ENCODE data around the gene REEP6.
"Not testable (repeated sequence)": the region's sequence is repeated elsewhere in the genome, so short reads cannot be mapped to it uniquely, and the experiment has no call there.

REEP6 gene

GRCh38 chr19:1495051-1495798, 4.2 kb downstream of the REEP6 start:
- H3K27me3 ChIP-seq (ENCODE audit: insufficient read depth, low read length) = peaks cover 6% of the 10 kb centered on the region; the same call in 1 of the 2 replicates
- no peak overlapping the region for H3K27ac ChIP-seq (ENCODE audit: low read depth, low read length)
- H3K79me2 ChIP-seq (ENCODE audit: control insufficient read depth, insufficient read depth, low read length, unreplicated experiment) = no peaks in the 10 kb centered on the region
- no peak overlapping the region for H2AFZ ChIP-seq (ENCODE audit: low read length, unreplicated experiment)
- H3K4me1 ChIP-seq (ENCODE audit: control insufficient read depth, insufficient read depth, low read length, unreplicated experiment) = no peaks in the 10 kb centered on the region
- no peak overlapping the region for H3K4me3 ChIP-seq (ENCODE audit: low read depth, low read length)
- H3K36me3 ChIP-seq (ENCODE audit: insufficient read depth, low read length) = no peaks in the 10 kb centered on the region

DNA sequence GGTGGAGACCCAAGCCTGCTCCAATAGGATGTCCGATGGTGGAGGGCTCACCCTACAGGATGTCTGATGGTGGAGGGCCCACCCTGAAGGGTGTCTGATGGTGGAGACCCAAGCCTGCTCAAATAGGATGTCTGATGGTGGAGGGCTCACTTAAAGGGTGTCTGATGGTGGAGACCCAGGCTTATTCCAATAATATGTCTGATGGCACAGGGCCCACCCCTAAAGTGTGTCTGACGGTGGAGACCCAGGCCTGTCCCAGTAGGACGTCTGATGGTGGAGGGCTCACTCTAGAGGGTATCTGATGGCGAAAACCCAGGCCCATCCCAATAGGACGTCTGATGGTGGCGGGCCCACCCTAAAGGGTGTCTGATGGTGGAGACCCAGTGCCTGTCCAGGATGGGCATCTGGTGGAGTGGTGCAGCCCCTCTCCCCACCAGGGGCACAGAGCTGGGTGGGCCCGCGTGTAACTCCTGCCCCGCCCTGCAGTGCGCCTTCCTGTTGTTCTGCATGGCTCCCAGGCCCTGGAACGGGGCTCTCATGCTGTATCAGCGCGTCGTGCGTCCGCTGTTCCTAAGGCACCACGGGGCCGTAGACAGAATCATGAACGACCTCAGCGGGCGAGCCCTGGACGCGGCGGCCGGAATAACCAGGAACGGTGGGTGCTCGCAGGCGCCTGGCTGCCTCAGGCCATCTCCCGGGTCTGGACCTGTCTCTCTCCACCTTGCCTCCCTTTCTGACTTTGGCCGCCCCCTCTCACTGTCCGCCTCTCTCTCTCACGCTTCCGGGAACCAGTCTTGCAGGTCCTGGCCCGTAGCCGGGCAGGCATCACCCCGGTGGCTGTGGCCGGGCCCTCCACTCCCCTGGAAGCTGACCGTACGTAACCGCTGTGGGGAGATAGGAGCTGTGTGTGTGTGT, 5.1 kb downstream of the REEP6 start:
- no peaks in the 10 kb centered on the region for H3K4me1 ChIP-seq (ENCODE audit: control insufficient read depth, insufficient read depth, low read length, unreplicated experiment)
- no peak overlapping the region for H3K4me3 ChIP-seq (ENCODE audit: low read depth, low read length)
- no peaks in the 10 kb centered on the region for H3K36me3 ChIP-seq (ENCODE audit: insufficient read depth, low read length)
- peaks cover 6% of the 10 kb centered on the region; the same call in 1 of the 2 replicates for H3K27me3 ChIP-seq (ENCODE audit: insufficient read depth, low read length)
- H3K27ac ChIP-seq (ENCODE audit: low read depth, low read length) = no peak overlapping the region
- no peak overlapping the region for H2AFZ ChIP-seq (ENCODE audit: low read length, unreplicated experiment)
- no peaks in the 10 kb centered on the region for H3K79me2 ChIP-seq (ENCODE audit: control insufficient read depth, insufficient read depth, low read length, unreplicated experiment)

DNA sequence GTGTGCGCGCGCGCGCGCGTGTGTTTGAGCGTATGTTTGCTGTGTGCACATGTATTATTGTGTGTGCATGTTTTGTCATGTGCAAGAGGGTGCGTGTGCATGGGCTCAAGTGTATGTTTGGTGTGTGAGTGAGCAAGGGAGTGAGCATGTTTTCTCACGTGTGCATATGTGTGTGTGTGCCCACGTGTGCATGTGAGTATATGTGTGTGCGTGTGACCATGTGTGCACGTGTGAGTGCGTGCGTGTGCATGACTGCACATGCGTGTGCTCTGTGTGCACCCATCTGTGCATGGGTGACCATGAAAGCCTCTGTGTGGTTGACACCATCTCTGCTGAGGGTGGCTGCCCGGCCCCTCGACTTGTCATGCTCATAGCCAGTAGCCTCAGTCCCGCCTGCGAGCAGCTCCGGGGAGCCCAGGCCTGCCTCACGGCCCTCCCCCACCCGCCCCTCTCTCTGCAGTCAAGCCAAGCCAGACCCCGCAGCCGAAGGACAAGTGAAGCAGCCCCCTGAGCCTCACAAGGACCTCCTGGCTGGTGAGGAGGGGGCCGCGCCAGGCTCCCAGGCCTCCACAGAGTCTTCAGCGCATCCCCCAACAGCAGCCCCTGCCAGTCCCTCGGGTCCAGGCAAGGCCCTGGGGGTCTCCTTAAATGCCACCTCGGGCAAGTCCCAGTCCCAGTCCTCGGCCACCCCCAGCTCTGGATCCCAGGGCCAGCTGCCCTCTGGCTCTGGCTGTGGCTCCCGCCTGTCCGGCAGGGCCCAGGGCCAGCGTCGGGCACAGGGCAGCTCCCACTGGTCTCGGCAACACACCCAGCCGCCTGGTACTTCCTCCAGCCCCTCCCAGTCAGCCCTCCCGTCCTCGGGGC, 6.0 kb downstream of the REEP6 start:
- Histone ChIP-seq H3K4me3 (ENCODE audit: low read depth, low read length) (no peak overlapping the region), H3K79me2 (ENCODE audit: control insufficient read depth, insufficient read depth, low read length, unreplicated experiment) (no peaks in the 10 kb centered on the region), H3K4me1 (ENCODE audit: control insufficient read depth, insufficient read depth, low read length, unreplicated experiment) (no peaks in the 10 kb centered on the region), H3K36me3 (ENCODE audit: insufficient read depth, low read length) (no peaks in the 10 kb centered on the region), H2AFZ (ENCODE audit: low read length, unreplicated experiment) (no peak overlapping the region), H3K27ac (ENCODE audit: low read depth, low read length) (no peak overlapping the region), H3K27me3 (ENCODE audit: insufficient read depth, low read length) (no peaks in the 10 kb centered on the region)

DNA sequence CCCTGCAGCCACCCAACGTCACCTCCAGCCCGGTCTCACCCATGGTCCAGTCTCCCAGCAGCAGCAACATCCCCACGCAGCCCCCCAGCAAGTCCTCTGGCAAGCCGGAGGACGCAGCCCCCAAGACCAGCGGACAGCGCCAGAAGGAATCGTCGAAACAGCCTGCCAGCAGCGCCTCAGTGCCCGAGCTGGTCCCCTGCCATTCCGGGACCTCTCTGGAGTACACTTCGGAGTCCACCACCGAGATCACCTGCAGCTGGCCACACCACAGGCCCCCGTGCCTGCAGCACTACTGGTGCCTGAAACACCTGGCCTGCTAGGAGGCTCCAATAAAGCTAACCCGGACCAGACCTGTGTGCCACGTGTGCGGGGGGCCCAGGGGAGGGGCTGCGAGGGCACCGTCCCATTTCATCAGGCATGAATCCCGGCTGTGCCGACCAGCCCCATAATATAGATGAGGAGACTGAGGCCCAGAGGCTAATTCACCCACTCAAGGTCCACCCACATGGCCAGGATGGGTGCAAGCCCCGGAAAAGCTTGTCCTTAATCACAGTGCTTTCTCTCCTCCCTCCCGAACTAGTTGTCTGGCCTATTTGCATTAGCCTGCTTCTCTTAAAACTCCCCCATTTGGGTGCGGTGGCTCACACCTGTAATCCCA, 6.7 kb downstream of the REEP6 start:
- no peak overlapping the region for H3K27ac ChIP-seq (ENCODE audit: low read depth, low read length)
- H3K4me1 ChIP-seq (ENCODE audit: control insufficient read depth, insufficient read depth, low read length, unreplicated experiment) = no peaks in the 10 kb centered on the region
- H2AFZ ChIP-seq (ENCODE audit: low read length, unreplicated experiment) = no peak overlapping the region
- no peak overlapping the region for H3K4me3 ChIP-seq (ENCODE audit: low read depth, low read length)
- H3K36me3 ChIP-seq (ENCODE audit: insufficient read depth, low read length) = no peaks in the 10 kb centered on the region
- H3K79me2 ChIP-seq (ENCODE audit: control insufficient read depth, insufficient read depth, low read length, unreplicated experiment) = no peaks in the 10 kb centered on the region
- H3K27me3 ChIP-seq (ENCODE audit: insufficient read depth, low read length) = no peaks in the 10 kb centered on the region

GRCh38 chr19:1499231-1499630, 8.2 kb downstream of the REEP6 start:
- H3K27ac ChIP-seq (ENCODE audit: low read depth, low read length); H3K4me3 ChIP-seq (ENCODE audit: low read depth, low read length); H2AFZ ChIP-seq (ENCODE audit: low read length, unreplicated experiment); H3K4me1 ChIP-seq (ENCODE audit: control insufficient read depth, insufficient read depth, low read length, unreplicated experiment); H3K79me2 ChIP-seq (ENCODE audit: control insufficient read depth, insufficient read depth, low read length, unreplicated experiment); H3K27me3 ChIP-seq (ENCODE audit: insufficient read depth, low read length); H3K36me3 ChIP-seq (ENCODE audit: insufficient read depth, low read length): not testable (repeated sequence)

- H3K36me3 ChIP-seq (ENCODE audit: insufficient read depth, low read length) = no peaks in the 10 kb centered on the region
- no peaks in the 10 kb centered on the region for H3K27me3 ChIP-seq (ENCODE audit: insufficient read depth, low read length)
- H3K4me1 ChIP-seq (ENCODE audit: control insufficient read depth, insufficient read depth, low read length, unreplicated experiment) = no peaks in the 10 kb centered on the region
- H3K27ac ChIP-seq (ENCODE audit: low read depth, low read length) = no peak overlapping the region
- no peak overlapping the region for H2AFZ ChIP-seq (ENCODE audit: low read length, unreplicated experiment)
- no peaks in the 10 kb centered on the region for H3K79me2 ChIP-seq (ENCODE audit: control insufficient read depth, insufficient read depth, low read length, unreplicated experiment)
- no peak overlapping the region for H3K4me3 ChIP-seq (ENCODE audit: low read depth, low read length)
Observed at GRCh38 chr19:1501200-1501595, 10.2 kb downstream of the REEP6 start.

- Histone ChIP-seq H3K27me3 (ENCODE audit: insufficient read depth, low read length) (no peaks in the 10 kb centered on the region), H3K79me2 (ENCODE audit: control insufficient read depth, insufficient read depth, low read length, unreplicated experiment) (no peaks in the 10 kb centered on the region), H3K36me3 (ENCODE audit: insufficient read depth, low read length) (no peaks in the 10 kb centered on the region), H3K4me1 (ENCODE audit: control insufficient read depth, insufficient read depth, low read length, unreplicated experiment) (no peaks in the 10 kb centered on the region), H3K4me3 (ENCODE audit: low read depth, low read length) (peak overlapping the region; percentile 62), H3K27ac (ENCODE audit: low read depth, low read length) (no peak overlapping the region), H2AFZ (ENCODE audit: low read length, unreplicated experiment) (peak overlapping the region; percentile 38)
Observed at GRCh38 chr19:1502433-1503088, 11.6 kb downstream of the REEP6 start.

DNA sequence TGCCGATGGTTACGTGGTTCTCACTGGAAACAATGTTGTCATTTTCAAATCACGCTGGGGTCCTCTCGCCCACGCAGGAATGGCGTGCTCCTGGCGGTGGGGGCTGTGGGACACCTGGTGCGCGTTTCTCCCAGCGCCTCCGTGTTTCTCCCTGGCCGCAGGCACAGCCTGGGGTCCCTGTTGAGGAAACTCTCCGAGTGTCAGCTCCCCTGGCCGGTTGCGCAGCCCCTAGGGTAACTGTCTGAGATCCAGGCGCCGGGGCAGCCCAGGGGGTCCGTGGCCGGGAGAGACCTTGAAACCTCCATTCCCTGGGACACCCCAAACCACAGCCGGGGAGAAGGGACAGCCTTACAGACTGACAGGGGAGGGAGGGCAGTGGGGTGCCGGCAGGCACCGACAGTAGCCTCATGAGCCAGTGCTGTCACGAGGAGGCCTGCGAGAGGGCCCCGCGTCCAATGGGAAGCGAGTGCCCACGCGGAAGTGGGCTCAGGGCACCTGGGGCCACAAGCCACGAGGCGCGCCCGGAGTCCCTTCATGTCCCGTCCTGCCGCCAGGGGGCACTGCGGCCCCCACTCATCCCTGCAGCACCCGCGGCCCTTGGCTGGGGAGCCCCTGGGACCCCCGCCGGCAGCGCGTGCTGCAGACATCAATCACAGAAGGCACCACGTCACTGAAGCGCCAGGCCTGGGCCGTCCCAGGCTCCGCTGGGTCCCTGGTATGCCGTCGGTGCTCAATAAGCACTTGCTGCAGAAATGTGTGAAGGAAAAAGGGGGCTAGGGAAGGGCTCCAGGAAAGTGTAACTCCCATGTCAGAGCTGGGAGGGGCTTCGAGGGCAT, 12.3 kb downstream of the REEP6 start:
- Histone ChIP-seq H3K27me3 (ENCODE audit: insufficient read depth, low read length) (no peaks in the 10 kb centered on the region), H2AFZ (ENCODE audit: low read length, unreplicated experiment) (peak overlapping the region; percentile 38)

More for the DNA sequence above, 12.3 kb downstream of the REEP6 start:
- H3K27ac ChIP-seq (ENCODE audit: low read depth, low read length) = no peak overlapping the region
- no peaks in the 10 kb centered on the region for H3K4me1 ChIP-seq (ENCODE audit: control insufficient read depth, insufficient read depth, low read length, unreplicated experiment)
- H3K4me3 ChIP-seq (ENCODE audit: low read depth, low read length) = peak overlapping the region; percentile 62
- no peaks in the 10 kb centered on the region for H3K36me3 ChIP-seq (ENCODE audit: insufficient read depth, low read length)
- no peaks in the 10 kb centered on the region for H3K79me2 ChIP-seq (ENCODE audit: control insufficient read depth, insufficient read depth, low read length, unreplicated experiment)

All from ACC112 (cell line).